Left ventricle myocardium inferior (tissue), 1 donor: ENCODE measurements around the gene EPHB2. TPM values are rescaled to one million over a fixed set of nuclear protein-coding genes. Genes with fewer than 3 reads are reported as not detected.

ENCODE experiments used
- DNase-seq: peaks from one replicate; pipeline ENCODE4 v3.0.0-alpha.2; 2020
- H3K27ac ChIP-seq: fragments of 200-600 bp; replicated peaks from 2 replicates; pipeline ENCODE4 v1.8.0; 2021
- H3K27me3 ChIP-seq: fragments of 200-600 bp; 2 replicates; pipeline ENCODE4 v1.8.0; 2021; ENCODE audit warnings: low read depth
- H3K36me3 ChIP-seq: fragments of 200-600 bp; 2 replicates; pipeline ENCODE4 v1.8.0; 2021
- H3K4me1 ChIP-seq: fragments of 200-600 bp; 2 replicates; pipeline ENCODE4 v1.8.0; 2021
- H3K4me3 ChIP-seq: fragments of 200-600 bp; 2 replicates; pipeline ENCODE4 v1.8.0; 2021; ENCODE audit warnings: mild to moderate bottlenecking, moderate library complexity
- H3K9me3 ChIP-seq: fragments of 200-600 bp; replicated peaks from 2 replicates; pipeline ENCODE4 v1.8.0; 2021
- CTCF ChIP-seq: fragments of 200-600 bp; IDR thresholded peaks from 2 replicates; pipeline ENCODE4 v1.8.0; 2021; ENCODE audit warnings: antibody characterized with exemption, mild to moderate bottlenecking, borderline replicate concordance
- intact Hi-C: fragments of 100-400 bp; cut with micrococcal nuclease; formaldehyde crosslinking; loops from one replicate; pipeline ENCODE4 v1.11.0; 2022
- total RNA-seq: library from RNA; stranded (reverse); fragmentation: NEBNext Ultra II Directional; extraction: Animal tissue kit (Norgen Biotek cat#: 25700); gene quantifications from one replicate; pipeline ENCODE4 v1.2.1, GENCODE V29; 2021
- donor health status: DM: no; HTN: yes; CAD: no; lungs with severe emphysema.

EPHB2 gene
- total RNA-seq, 1 donor from 2014 or later, result 2.0 TPM

- intact Hi-C loops, result loop anchor here (10.0 kb wide), 1 partner anchor 176 kb away; no protein-coding TSS in a partner anchor
- no peak for TF ChIP-seq CTCF
- no peak overlapping the region for H3K27ac ChIP-seq
- H3K4me3 ChIP-seq, result no peak overlapping the region
- no peaks in the 10 kb centered on the region for H3K9me3 ChIP-seq
- H3K4me1 ChIP-seq, result peaks cover 15% of the 10 kb centered on the region
- peaks cover 44% of the 10 kb centered on the region for H3K27me3 ChIP-seq
- DNase-seq, result no peak
- H3K36me3 ChIP-seq, result no peaks in the 10 kb centered on the region
These were observed 1.9 kb upstream of the EPHB2 start for GRCh38 chr1:22708777-22709176.

GRCh38 chr1:22709227-22709626, 1.4 kb upstream of the EPHB2 start:
- no peak for TF ChIP-seq CTCF
- H3K4me1 ChIP-seq, result peaks cover 15% of the 10 kb centered on the region
- DNase-seq, result no peak
- intact Hi-C loops, result loop anchor here (10.0 kb wide), 1 partner anchor 176 kb away; no protein-coding TSS in a partner anchor
- H3K27me3 ChIP-seq, result peaks cover 49% of the 10 kb centered on the region
- no peaks in the 10 kb centered on the region for H3K36me3 ChIP-seq
- H3K9me3 ChIP-seq, result no peaks in the 10 kb centered on the region
- H3K27ac ChIP-seq, result no peak overlapping the region
- no peak overlapping the region for H3K4me3 ChIP-seq

- H3K27me3 ChIP-seq, result peaks cover 58% of the 10 kb centered on the region
- no peaks in the 10 kb centered on the region for H3K36me3 ChIP-seq
- DNase-seq, result peak; percentile 65
- H3K4me3 ChIP-seq, result peak overlapping the region; percentile 66
- no peak for TF ChIP-seq CTCF
- intact Hi-C loops, result loop anchor here (10.0 kb wide), 1 partner anchor 175 kb away; no protein-coding TSS in a partner anchor
- peaks cover 15% of the 10 kb centered on the region for H3K4me1 ChIP-seq
- no peak overlapping the region for H3K27ac ChIP-seq
- H3K9me3 ChIP-seq, result no peaks in the 10 kb centered on the region
These were observed 543 bp upstream of the EPHB2 start for GRCh38 chr1:22709891-22710700.

- DNase-seq, result no peak
- Histone ChIP-seq H3K4me1 (peaks cover 15% of the 10 kb centered on the region), H3K27ac (no peak overlapping the region), H3K36me3 (no peaks in the 10 kb centered on the region), H3K27me3 (peaks cover 60% of the 10 kb centered on the region), H3K9me3 (no peaks in the 10 kb centered on the region), H3K4me3 (peak overlapping the region; percentile 66)
- no peak for TF ChIP-seq CTCF
- intact Hi-C loops, result no loop called here
These were observed 432 bp downstream of the EPHB2 start for GRCh38 chr1:22711071-22711470.

- TF ChIP-seq CTCF, result no peak
- peaks cover 60% of the 10 kb centered on the region for H3K27me3 ChIP-seq
These were observed 1.2 kb downstream of the EPHB2 start for GRCh38 chr1:22711591-22712501.

More at GRCh38 chr1:22711591-22712501, 1.2 kb downstream of the EPHB2 start:
- intact Hi-C loops, result no loop called here
- peak overlapping the region; percentile 66 for H3K4me3 ChIP-seq
- no peaks in the 10 kb centered on the region for H3K36me3 ChIP-seq
- DNase-seq, result no peak
- peaks cover 15% of the 10 kb centered on the region for H3K4me1 ChIP-seq
- H3K9me3 ChIP-seq, result no peaks in the 10 kb centered on the region
- H3K27ac ChIP-seq, result no peak overlapping the region
